ENCODE measurements around the gene DGKG.

The DGKG gene

GRCh38 chr3:186270701-186271100 lies 91.3 kb downstream of the DGKG start:
- DNase-seq = no peak

- DNase-seq = no peak
Measured at GRCh38 chr3:186268616-186269448, 93.2 kb downstream of the DGKG start.

GRCh38 chr3:186267758-186268157 lies 94.3 kb downstream of the DGKG start:
- DNase-seq = no peak

GRCh38 chr3:186264608-186265400 lies 97.2 kb downstream of the DGKG start:
- DNase-seq = no peak

GRCh38 chr3:186261638-186262037 lies 100.4 kb downstream of the DGKG start:
- no peak for DNase-seq

- no peak for DNase-seq
Measured at GRCh38 chr3:186260726-186261125, 101.3 kb downstream of the DGKG start.

GRCh38 chr3:186259612-186260383 lies 102.2 kb downstream of the DGKG start:
- DNase-seq = no peak

- no peak for DNase-seq
Measured at GRCh38 chr3:186258968-186259367, 103.1 kb downstream of the DGKG start.

- DNase-seq = no peak
Measured at GRCh38 chr3:186257866-186258265, 104.2 kb downstream of the DGKG start.

- peak in 1 of 2 experiments; percentile 45 for DNase-seq
Measured at GRCh38 chr3:186255703-186256331, 106.2 kb downstream of the DGKG start.

GRCh38 chr3:186254676-186255650 lies 107.1 kb downstream of the DGKG start:
- DNase-seq = no peak

GRCh38 chr3:186251948-186252619 lies 110.0 kb downstream of the DGKG start:
- DNase-seq = no peak

GRCh38 chr3:186248850-186249249 lies 113.2 kb downstream of the DGKG start:
- DNase-seq = no peak

GRCh38 chr3:186247821-186248814 lies 113.9 kb downstream of the DGKG start:
- DNase-seq = no peak

GRCh38 chr3:186246941-186247340 lies 115.1 kb downstream of the DGKG start:
- no peak for DNase-seq

GRCh38 chr3:186244016-186244415 lies 118.0 kb downstream of the DGKG start:
- DNase-seq = no peak

- peak in 1 of 2 experiments; percentile 12 for DNase-seq
Measured at GRCh38 chr3:186241910-186242821, 119.9 kb downstream of the DGKG start.

GRCh38 chr3:186239321-186239720 lies 122.7 kb downstream of the DGKG start:
- peak in 1 of 2 experiments; percentile 26 for DNase-seq
